ENCODE results near the gene BLTP3B. TPM values are rescaled to one million over a fixed set of nuclear protein-coding genes. Genes with fewer than 3 reads are reported as not detected.

Gene BLTP3B
- total and polyA plus RNA-seq, 7 donors, result 9.3 to 36.8 (median 22.4) TPM

- no peaks in the 10 kb centered on the region for H3K9me3 ChIP-seq
- H3K27me3 ChIP-seq (ENCODE audit: insufficient read depth in 3 of 3, low read length in 2 of 3), result no peaks in the 10 kb centered on the region
- 92 to 94% (median 94%) methylated on average over 10 of the region's 10 CpGs for WGBS, 3 donors
- no peak for ATAC-seq
- H3K4me1 ChIP-seq, result no peaks in the 10 kb centered on the region
- no peak overlapping the region for H3K4me3 ChIP-seq
- no peak for DNase-seq
- no peak for TF ChIP-seq CTCF (IDR thresholded peaks at IDR 0.05)
- no peak overlapping the region for H3K27ac ChIP-seq
- intact Hi-C loops (cut with DNase I), result no loop called here
- H3K36me3 ChIP-seq (ENCODE audit: insufficient read depth in 1 of 2, low read depth in 1 of 2), result no peaks in the 10 kb centered on the region
Measured at GRCh38 chr12:100153131-100153530, 10.5 kb upstream of the BLTP3B start.

- no peak for DNase-seq
- no peak for TF ChIP-seq CTCF (IDR thresholded peaks at IDR 0.05)
- H3K4me1 ChIP-seq, result no peaks in the 10 kb centered on the region
- H3K4me3 ChIP-seq, result no peak overlapping the region
- ATAC-seq, result no peak
- H3K27ac ChIP-seq, result no peak overlapping the region
- no peaks in the 10 kb centered on the region for H3K9me3 ChIP-seq
- H3K27me3 ChIP-seq (ENCODE audit: insufficient read depth in 3 of 3, low read length in 2 of 3), result no peaks in the 10 kb centered on the region
- no peaks in the 10 kb centered on the region for H3K36me3 ChIP-seq (ENCODE audit: insufficient read depth in 1 of 2, low read depth in 1 of 2)
- intact Hi-C loops (cut with DNase I), result no loop called here
- WGBS, 3 donors, result 93 to 98% (median 96%) methylated on average over 2 of the region's 2 CpGs
Measured at GRCh38 chr12:100151769-100152168, 9.1 kb upstream of the BLTP3B start.

- Histone ChIP-seq H3K27me3 (ENCODE audit: insufficient read depth in 3 of 3, low read length in 2 of 3) (no peaks in the 10 kb centered on the region), H3K4me1 (no peaks in the 10 kb centered on the region), H3K27ac (no peak overlapping the region), H3K9me3 (no peaks in the 10 kb centered on the region), H3K4me3 (no peak overlapping the region), H3K36me3 (ENCODE audit: insufficient read depth in 1 of 2, low read depth in 1 of 2) (no peaks in the 10 kb centered on the region)
- TF ChIP-seq CTCF (IDR thresholded peaks at IDR 0.05), result no peak
- ATAC-seq, result no peak
- no peak for DNase-seq
- intact Hi-C loops (cut with DNase I), result loop anchor here in 1 of 2 donors (5.0 kb wide), 1 partner anchor 51 kb away; no protein-coding TSS in a partner anchor
- 95 to 97% (median 95%) methylated on average over 2 of the region's 2 CpGs for whole genome bisulfite sequencing, 3 donors
Measured at GRCh38 chr12:100146252-100146651, 3.6 kb upstream of the BLTP3B start.

- H3K27ac ChIP-seq, result no peak overlapping the region
- no peaks in the 10 kb centered on the region for H3K9me3 ChIP-seq
- no peaks in the 10 kb centered on the region for H3K36me3 ChIP-seq (ENCODE audit: insufficient read depth in 1 of 2, low read depth in 1 of 2)
- no peak for ATAC-seq
- no peak for TF ChIP-seq CTCF (IDR thresholded peaks at IDR 0.05)
- WGBS, 3 donors, result 94 to 95% (median 94%) methylated on average over 7 of the region's 7 CpGs
- H3K4me1 ChIP-seq, result no peaks in the 10 kb centered on the region
- DNase-seq, result no peak
- H3K27me3 ChIP-seq (ENCODE audit: insufficient read depth in 3 of 3, low read length in 2 of 3), result no peaks in the 10 kb centered on the region
- intact Hi-C loops (cut with DNase I), result loop anchor here in 1 of 2 donors (5.0 kb wide), 1 partner anchor 52 kb away; no protein-coding TSS in a partner anchor
- H3K4me3 ChIP-seq, result no peak overlapping the region
Measured at GRCh38 chr12:100145643-100146042, 3.0 kb upstream of the BLTP3B start.

Measured in psoas muscle (tissue), 8 donors.